Measurements from ENCODE around the gene EPC2. TPM values are rescaled to one million over a fixed set of nuclear protein-coding genes. Genes with fewer than 3 reads are reported as not detected.
A peak's percentile ranks its signal among the peaks of the same experiment; 100 is the strongest.
"Not testable (repeated sequence)": the region's sequence is repeated elsewhere in the genome, so short reads cannot be mapped to it uniquely, and the experiment has no call there.

EPC2 gene
- total RNA-seq, 1 experiment from 2014 or later, result 14.6 TPM

DNA sequence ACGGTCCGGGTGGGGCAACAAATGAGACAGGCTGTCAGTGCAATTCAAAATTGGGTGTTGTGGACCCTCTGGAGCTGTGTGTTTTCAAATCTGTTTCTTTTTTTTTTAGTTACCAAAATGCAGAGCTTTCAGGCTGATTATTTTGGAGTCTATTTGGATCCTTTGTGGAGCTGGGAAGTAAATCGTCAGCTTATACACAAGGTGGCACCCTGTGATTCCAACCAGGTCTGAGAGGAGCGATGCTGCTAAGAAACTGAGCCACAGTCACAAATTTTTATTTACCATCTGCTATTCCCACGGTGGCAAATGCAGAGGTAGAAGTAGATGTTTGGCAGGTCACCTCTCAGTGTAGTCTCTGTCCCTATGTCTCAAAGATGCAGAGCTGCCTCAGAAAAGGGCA is 3.8 kb upstream of the EPC2 start:
- DNase-seq (ENCODE audit: low read depth), result peak; percentile 29

GRCh38 chr2:148642112-148642744 is 2.3 kb upstream of the EPC2 start:
- DNase-seq (ENCODE audit: low read depth), result no peak

DNA sequence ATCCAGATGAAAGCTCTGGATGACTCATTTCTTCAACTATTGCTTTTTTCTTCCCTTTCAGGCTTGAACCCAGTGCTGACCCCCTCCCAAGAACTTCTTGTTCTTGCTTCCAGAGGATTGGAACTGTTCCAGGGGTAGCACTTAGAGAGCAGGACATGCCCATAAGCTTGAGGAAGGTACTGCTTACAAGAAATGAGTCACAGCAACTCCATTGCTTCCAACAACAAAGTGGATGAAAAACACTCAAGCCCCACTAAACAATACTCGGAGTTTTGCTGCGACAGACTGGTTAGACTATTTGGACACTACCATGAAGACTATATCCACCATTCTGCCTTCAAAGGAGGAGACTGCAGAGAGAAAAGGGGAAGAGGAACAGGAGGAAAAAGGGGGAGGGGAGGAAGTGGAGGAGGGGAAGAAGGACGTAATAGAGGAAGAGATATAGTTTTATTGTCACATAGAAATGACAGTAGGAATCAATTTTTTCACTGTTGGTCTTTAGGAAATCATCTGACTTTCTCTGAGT is 1.6 kb upstream of the EPC2 start:
- DNase-seq (ENCODE audit: low read depth), result peak; percentile 47

GRCh38 chr2:148643421-148643820 is 1.1 kb upstream of the EPC2 start:
- no peak for DNase-seq (ENCODE audit: low read depth)

GRCh38 chr2:148644883-148645538 is 460 bp downstream of the EPC2 start:
- DNase-seq (ENCODE audit: low read depth), result peak; percentile 84

- peak; percentile 89 for DNase-seq (ENCODE audit: low read depth)
These were observed 1.1 kb downstream of the EPC2 start for GRCh38 chr2:148645539-148646230.

GRCh38 chr2:148646231-148646559 is 1.6 kb downstream of the EPC2 start:
- DNase-seq (ENCODE audit: low read depth), result no peak

DNA sequence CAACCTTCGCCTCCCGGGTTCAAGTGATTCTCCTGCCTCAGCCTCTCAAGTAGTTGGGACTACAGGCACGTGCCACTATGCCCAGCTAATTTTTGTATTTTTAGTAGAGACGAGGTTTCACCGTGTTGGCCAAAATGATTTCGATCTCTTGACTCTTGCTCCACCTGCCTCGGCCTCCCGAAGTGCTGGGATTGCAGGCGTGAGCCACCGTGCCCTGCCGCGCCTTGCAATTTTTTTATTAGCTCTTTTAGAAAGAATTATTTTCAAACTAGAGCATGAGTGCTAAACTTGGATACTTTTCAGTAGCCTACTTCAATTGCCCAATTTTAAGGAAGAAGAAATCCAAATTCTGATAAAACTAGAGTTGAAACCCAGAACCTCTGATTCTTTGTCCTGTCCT is 3.2 kb downstream of the EPC2 start:
- DNase-seq (ENCODE audit: low read depth), result not testable (repeated sequence)

DNA sequence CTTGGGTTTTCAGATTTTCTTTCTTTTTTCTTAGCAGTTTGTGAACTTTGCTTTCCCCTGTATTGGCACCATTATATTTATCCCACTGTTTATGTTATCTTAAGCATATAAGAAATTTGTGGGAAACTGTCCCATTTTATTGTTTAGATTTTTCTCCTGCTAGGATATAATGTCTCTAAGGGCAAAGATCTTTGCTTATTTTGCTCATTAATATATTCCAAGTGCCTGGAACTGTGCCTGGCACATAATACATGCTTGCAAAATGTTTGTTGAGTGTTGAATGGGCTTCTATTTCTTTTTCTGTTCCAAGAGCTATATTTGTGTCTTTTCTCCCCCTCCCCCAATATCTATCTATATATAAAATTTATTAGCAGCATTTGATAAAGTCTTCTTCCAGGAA is 5.4 kb downstream of the EPC2 start:
- DNase-seq (ENCODE audit: low read depth), result no peak

GRCh38 chr2:148650881-148651280 is 6.3 kb downstream of the EPC2 start:
- no peak for DNase-seq (ENCODE audit: low read depth)

- no peak for DNase-seq (ENCODE audit: low read depth)
These were observed 7.4 kb downstream of the EPC2 start for GRCh38 chr2:148651972-148652371.

- DNase-seq (ENCODE audit: low read depth), result no peak
These were observed 8.9 kb downstream of the EPC2 start for GRCh38 chr2:148653437-148653836.

DNA sequence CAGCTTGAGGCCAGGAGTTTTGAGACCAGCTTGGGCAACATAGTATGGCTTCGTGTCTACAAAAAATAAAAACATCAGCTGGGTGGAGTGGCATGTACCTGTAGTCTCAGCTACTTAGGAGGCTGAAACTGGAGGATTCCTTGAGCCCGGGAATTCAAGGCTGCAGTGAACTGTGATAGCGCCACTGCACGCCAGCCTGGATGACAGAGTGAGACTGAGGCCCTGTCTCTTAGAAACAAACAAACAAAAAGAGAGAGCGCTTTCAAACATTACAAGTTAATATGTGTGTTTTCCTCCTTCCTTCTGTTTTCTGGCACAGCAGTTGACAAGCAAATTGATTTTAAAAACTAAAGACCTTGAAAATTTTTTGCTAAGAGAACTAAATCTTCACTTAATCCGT is 9.9 kb downstream of the EPC2 start:
- DNase-seq (ENCODE audit: low read depth), result no peak

GRCh38 chr2:148656516-148656915 is 12.0 kb downstream of the EPC2 start:
- DNase-seq (ENCODE audit: low read depth), result no peak

- peak; percentile 84 for DNase-seq (ENCODE audit: low read depth)
These were observed 14.5 kb downstream of the EPC2 start for GRCh38 chr2:148658807-148659722.

DNA sequence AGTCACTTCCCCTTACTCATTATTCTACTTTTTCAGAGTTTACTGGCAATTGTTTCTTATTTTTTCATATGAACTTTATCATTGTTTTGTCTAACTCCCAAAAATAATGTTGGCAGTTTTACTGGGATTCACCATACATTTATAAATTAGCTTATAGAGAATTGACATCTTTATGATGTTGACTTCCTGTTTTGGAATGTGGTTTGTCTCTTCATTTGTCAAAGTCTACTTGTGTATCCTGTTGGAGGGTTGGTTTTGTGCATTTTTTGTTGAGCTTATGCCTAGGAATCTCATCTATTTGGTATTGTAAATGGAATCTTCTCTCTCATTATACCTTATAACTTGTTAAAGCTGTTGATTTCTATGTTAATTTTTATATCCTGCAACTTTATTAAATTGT is 16.4 kb downstream of the EPC2 start:
- DNase-seq (ENCODE audit: low read depth), result peak; percentile 32

- not testable (repeated sequence) for DNase-seq (ENCODE audit: low read depth)
These were observed 17.8 kb downstream of the EPC2 start for GRCh38 chr2:148662332-148662731.

DNA sequence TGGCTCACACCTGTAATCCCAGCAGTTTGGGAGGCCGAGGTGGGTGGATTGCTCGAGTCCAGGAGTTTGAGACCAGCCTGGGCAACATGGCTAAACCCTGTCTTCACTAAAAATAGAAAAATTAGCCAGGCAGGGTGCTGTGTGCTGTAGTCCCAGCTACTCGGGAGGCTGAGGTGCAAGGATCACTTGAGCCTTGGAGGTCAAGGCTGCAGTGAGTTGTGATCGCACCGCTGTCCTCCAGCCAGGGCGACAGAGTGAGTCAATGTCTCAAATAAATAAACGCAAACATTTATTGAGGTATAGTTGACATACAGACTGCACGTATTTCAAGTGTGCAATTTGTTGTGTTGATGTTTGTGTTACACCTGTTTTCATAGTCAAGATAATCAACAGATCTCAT is 19.7 kb downstream of the EPC2 start:
- no peak for DNase-seq (ENCODE audit: low read depth)

GRCh38 chr2:148666555-148666954 is 22.0 kb downstream of the EPC2 start:
- no peak for DNase-seq (ENCODE audit: low read depth)

- no peak for DNase-seq (ENCODE audit: low read depth)
These were observed 22.7 kb downstream of the EPC2 start for GRCh38 chr2:148667113-148667836.

GRCh38 chr2:148670773-148671172 is 26.2 kb downstream of the EPC2 start:
- peak; percentile 53 for DNase-seq (ENCODE audit: low read depth)

All from M059J (cell line).